Measurements from ENCODE around the gene PAM16.
A peak's percentile ranks its signal among the peaks of the same experiment; 100 is the strongest.

The PAM16 gene

DNA sequence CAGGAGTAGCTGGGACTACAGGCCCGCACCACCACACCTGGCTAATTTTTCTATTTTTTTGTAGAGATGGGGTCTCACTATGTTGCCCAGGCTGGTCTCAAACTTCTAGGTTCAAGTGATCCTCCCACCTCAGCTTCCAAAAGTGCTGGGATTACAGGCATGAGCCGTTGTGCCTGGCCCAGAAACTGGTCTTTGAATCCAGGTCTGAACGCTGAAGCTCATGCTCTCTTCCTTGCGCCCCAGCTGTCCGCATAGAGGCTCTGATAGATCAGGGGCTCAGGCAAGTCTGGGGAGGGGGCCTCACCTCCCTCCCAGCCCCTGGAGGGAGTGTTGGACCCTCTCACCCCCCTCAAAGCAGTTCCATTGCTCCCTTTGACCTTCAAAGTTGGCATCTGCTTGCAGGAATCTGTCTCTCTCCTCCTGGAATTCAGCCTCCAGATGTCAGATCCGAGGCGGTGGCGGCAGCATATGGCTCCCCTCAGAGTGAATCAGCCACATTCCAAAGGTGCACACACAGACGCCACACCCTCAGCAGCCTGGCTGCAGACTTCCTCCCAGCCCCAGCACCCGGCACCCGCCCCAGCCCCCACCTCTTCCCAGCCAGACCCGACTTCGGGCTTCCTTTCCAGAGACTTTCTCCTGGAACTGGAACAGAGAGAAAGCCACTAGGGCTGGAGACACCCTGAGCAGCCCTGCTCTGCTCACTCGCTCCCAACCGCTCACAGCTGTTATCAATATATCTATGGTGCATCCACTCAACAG, 52.2 kb downstream of the PAM16 start:
- H3K4me1 ChIP-seq (ENCODE audit: control insufficient read depth, insufficient read depth, low read length) = peaks cover 19% of the 10 kb centered on the region
- no peaks in the 10 kb centered on the region for H3K9me3 ChIP-seq (ENCODE audit: control insufficient read depth, low read length)
- H3K9ac ChIP-seq (ENCODE audit: low read length) = peak overlapping the region; percentile 50
- peaks cover 1% of the 10 kb centered on the region for H3K27me3 ChIP-seq (ENCODE audit: control insufficient read depth, insufficient read depth, low read length)
- no peak overlapping the region for H3K4me3 ChIP-seq (ENCODE audit: low read length)
- no peaks in the 10 kb centered on the region for H3K36me3 ChIP-seq (ENCODE audit: control insufficient read depth, insufficient read depth, low read length)

DNA sequence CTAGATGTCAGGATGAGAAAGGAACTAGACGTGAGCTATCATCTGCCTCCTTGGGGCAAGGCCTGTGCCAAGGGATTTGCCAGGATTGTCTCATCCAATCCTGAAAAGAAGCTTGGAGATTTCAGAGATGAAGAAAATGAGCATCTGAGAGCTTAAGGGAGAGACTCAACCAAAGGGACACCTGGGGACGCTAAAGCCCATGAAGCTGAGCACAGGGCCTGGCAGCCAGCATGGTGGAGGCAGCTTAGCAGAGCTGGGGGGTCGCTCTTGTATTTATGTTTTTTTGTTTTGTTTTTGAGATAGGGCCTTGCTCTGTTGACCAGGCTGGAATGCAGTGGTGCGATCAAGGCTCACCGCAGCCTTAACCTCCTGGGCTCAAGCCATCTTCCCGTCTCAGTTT, 53.6 kb downstream of the PAM16 start:
- Histone ChIP-seq H3K27me3 (ENCODE audit: control insufficient read depth, insufficient read depth, low read length) (peaks cover 7% of the 10 kb centered on the region), H3K4me1 (ENCODE audit: control insufficient read depth, insufficient read depth, low read length) (peaks cover 28% of the 10 kb centered on the region), H3K9ac (ENCODE audit: low read length) (no peak overlapping the region), H3K4me3 (ENCODE audit: low read length) (no peak overlapping the region), H3K9me3 (ENCODE audit: control insufficient read depth, low read length) (no peaks in the 10 kb centered on the region), H3K36me3 (ENCODE audit: control insufficient read depth, insufficient read depth, low read length) (no peaks in the 10 kb centered on the region)

DNA sequence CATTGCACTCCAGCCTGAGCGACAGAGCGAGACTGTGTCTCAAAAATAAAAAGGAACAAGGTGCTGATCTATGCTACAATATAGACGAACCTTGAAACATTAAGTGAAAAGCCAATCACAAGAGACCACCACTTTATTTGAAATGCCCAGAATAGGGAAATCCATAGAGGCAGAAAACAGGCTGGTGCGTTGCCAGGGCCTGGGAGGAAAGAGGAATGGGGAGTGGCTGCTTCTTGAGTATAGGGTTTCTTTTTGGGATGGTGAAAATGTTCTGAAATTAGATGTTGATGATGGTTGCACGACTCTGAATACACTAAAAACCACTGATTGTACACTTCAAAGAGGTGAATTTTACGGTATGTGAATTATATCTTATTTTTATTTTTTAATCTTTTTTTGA, 55.5 kb downstream of the PAM16 start:
- Histone ChIP-seq H3K9ac (ENCODE audit: low read length) (no peak overlapping the region), H3K27me3 (ENCODE audit: control insufficient read depth, insufficient read depth, low read length) (peaks cover 7% of the 10 kb centered on the region), H3K9me3 (ENCODE audit: control insufficient read depth, low read length) (no peaks in the 10 kb centered on the region), H3K36me3 (ENCODE audit: control insufficient read depth, insufficient read depth, low read length) (no peaks in the 10 kb centered on the region), H3K4me1 (ENCODE audit: control insufficient read depth, insufficient read depth, low read length) (peaks cover 28% of the 10 kb centered on the region), H3K4me3 (ENCODE audit: low read length) (no peak overlapping the region)

DNA sequence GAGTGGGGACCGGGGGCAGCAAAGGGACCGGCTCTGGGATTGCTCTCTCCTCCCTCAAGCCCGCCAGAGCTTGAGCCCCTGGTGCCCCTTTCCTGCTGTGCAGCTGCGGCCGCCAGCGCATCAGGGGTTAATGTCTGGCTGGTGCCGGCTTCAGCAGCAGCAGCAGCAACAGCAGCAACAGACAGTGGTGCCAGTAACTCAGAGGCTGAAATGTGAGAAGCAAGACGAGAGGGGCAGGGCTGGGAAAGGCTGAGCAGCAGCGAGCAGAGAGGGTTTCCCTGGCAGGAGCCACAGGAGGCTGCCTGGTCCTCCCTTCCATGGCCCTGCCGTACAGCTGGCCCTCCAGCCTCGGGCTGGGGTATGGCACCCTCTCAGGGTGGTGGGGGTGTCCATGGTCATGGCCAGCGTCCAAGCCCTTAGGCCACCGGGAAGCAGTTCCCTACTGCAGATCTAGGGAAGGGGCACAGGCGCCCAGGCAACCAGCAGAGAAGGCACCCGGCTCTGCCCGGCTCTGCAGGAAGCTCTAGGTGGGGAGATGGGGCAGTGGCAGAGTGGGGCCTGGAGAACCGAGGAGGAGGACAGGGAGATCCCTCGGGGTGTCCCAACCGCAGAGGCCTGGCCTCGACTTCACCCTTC, 57.2 kb downstream of the PAM16 start:
- Histone ChIP-seq H3K4me3 (ENCODE audit: low read length) (no peak overlapping the region), H3K27me3 (ENCODE audit: control insufficient read depth, insufficient read depth, low read length) (peaks cover 7% of the 10 kb centered on the region), H3K36me3 (ENCODE audit: control insufficient read depth, insufficient read depth, low read length) (no peaks in the 10 kb centered on the region), H3K9ac (ENCODE audit: low read length) (peak overlapping the region; percentile 17), H3K4me1 (ENCODE audit: control insufficient read depth, insufficient read depth, low read length) (peaks cover 20% of the 10 kb centered on the region), H3K9me3 (ENCODE audit: control insufficient read depth, low read length) (no peaks in the 10 kb centered on the region)

DNA sequence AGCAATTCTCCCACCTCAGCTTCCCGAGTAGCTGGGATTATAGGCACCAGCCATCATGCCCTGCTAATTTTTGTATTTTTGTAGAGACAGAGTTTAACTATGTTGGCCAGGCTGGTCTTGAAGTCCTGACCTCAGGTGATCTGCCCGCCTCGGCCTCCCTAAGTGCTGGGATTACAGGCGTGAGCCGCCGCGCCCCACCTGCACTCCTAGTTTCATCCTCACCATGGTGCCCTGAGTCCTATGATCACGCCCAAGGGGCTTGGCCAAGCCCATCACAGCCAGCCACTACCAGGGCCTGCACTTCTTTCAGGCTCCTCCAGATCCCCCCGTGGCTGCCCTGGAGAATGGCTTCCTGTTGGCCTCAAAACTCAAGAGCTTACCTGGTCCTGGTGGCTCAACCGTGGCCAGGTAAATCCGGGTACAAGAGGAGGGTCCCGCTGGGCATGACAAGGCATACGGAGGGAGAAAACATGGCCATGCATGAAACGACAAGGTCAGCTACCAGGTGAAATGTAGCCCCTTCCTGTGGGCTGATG, 57.9 kb downstream of the PAM16 start:
- H3K4me3 ChIP-seq (ENCODE audit: low read length) = no peak overlapping the region
- peaks cover 7% of the 10 kb centered on the region for H3K27me3 ChIP-seq (ENCODE audit: control insufficient read depth, insufficient read depth, low read length)
- peaks cover 22% of the 10 kb centered on the region for H3K4me1 ChIP-seq (ENCODE audit: control insufficient read depth, insufficient read depth, low read length)
- H3K36me3 ChIP-seq (ENCODE audit: control insufficient read depth, insufficient read depth, low read length) = no peaks in the 10 kb centered on the region
- peak overlapping the region; percentile 17 for H3K9ac ChIP-seq (ENCODE audit: low read length)
- no peaks in the 10 kb centered on the region for H3K9me3 ChIP-seq (ENCODE audit: control insufficient read depth, low read length)

DNA sequence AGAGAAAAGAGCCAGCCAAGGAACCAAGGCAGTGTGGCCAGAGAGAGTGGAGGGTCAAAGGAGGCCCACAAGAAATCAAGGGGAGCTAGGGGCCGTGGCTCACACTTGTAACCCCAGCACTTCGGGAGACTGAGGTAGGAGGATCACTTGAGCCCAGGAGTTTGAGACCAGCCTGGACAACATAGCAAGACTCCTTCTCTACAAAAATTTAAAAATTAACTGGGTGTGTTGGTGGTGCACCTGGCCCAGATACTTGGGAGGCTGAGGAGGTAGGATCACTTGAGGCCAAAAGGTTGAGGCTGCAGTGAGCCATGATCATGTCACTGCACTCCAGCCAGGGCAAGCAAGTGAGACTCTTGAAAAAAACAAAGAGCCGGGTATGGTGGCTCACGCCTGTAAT, 59.4 kb downstream of the PAM16 start:
- Histone ChIP-seq H3K4me1 (ENCODE audit: control insufficient read depth, insufficient read depth, low read length) (peaks cover 23% of the 10 kb centered on the region), H3K9ac (ENCODE audit: low read length) (no peak overlapping the region), H3K4me3 (ENCODE audit: low read length) (no peak overlapping the region), H3K36me3 (ENCODE audit: control insufficient read depth, insufficient read depth, low read length) (no peaks in the 10 kb centered on the region), H3K27me3 (ENCODE audit: control insufficient read depth, insufficient read depth, low read length) (peaks cover 7% of the 10 kb centered on the region), H3K9me3 (ENCODE audit: control insufficient read depth, low read length) (no peaks in the 10 kb centered on the region)

All from mucosa of stomach (tissue), 1 donor.